LNCAP (cell line): Measurements from ENCODE around the gene ORM2.
"Not testable (repeated sequence)": the region's sequence is repeated elsewhere in the genome, so short reads cannot be mapped to it uniquely, and the experiment has no call there.

Experiments
- TF ChIP-seq, protein P1 (sequence below): fragments of 450-650 bp; IDR thresholded peaks from 2 replicates; pipeline ENCODE4 v1.5.1; 2017; ENCODE audit warnings: mild to moderate bottlenecking

ORM2 gene

DNA sequence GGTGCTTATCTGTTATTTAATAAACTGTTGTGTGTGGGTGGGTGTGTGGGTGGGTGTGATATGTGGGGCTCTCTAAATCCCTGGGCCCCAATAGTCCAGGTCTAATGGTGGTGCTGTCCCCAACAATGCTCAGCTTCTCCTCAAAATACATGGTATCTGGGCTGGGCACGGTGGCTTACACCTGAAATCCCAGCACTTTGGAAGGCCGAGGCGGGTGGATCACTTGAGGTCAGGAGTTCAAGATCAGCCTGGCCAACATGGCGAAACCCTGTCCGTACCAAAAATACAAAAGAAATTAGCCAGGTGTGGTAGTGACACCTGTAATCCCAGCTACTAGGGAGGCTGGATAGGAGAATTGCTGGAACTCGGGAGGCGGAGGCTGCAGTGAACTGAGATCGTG lies 11.3 kb upstream of the ORM2 start:
- TF ChIP-seq, protein P1, sequence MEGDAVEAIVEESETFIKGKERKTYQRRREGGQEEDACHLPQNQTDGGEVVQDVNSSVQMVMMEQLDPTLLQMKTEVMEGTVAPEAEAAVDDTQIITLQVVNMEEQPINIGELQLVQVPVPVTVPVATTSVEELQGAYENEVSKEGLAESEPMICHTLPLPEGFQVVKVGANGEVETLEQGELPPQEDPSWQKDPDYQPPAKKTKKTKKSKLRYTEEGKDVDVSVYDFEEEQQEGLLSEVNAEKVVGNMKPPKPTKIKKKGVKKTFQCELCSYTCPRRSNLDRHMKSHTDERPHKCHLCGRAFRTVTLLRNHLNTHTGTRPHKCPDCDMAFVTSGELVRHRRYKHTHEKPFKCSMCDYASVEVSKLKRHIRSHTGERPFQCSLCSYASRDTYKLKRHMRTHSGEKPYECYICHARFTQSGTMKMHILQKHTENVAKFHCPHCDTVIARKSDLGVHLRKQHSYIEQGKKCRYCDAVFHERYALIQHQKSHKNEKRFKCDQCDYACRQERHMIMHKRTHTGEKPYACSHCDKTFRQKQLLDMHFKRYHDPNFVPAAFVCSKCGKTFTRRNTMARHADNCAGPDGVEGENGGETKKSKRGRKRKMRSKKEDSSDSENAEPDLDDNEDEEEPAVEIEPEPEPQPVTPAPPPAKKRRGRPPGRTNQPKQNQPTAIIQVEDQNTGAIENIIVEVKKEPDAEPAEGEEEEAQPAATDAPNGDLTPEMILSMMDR = no peak

- TF ChIP-seq, protein P1 = no peak
These were observed 10.5 kb upstream of the ORM2 start for GRCh38 chr9:114319147-114319546.

GRCh38 chr9:114321759-114322158 lies 7.9 kb upstream of the ORM2 start:
- TF ChIP-seq, protein P1 = no peak

GRCh38 chr9:114322831-114323531 lies 6.7 kb upstream of the ORM2 start, which contains the start of gene ORM1:
TSS of gene ORM1 (plus strand) at chr9:114323098. CDS start at chr9:114323134, 36 bp downstream.
- TF ChIP-seq, protein P1 = not testable (repeated sequence)

- TF ChIP-seq, protein P1 = no peak
These were observed 5.2 kb upstream of the ORM2 start for GRCh38 chr9:114324492-114324891.

DNA sequence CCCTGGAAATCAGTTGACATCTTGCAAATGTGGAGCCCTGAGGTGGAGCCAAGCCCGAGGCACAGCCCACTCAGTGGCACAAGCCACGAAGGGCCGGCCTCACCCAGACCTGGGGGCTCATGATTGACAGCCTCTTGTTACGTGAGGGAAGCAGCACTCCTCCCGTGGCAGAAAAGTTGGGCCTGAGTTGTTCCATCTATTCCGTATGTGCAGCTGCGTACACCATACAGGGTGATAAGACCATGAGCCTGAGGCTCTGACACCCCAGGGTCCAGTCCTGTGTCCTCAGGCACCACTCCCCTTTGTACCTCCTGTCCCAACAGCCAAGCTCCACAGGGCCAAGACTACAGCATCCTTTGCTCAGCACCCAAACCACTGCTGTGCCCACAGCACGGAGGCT lies 1.9 kb upstream of the ORM2 start:
- TF ChIP-seq, protein P1 = no peak

DNA sequence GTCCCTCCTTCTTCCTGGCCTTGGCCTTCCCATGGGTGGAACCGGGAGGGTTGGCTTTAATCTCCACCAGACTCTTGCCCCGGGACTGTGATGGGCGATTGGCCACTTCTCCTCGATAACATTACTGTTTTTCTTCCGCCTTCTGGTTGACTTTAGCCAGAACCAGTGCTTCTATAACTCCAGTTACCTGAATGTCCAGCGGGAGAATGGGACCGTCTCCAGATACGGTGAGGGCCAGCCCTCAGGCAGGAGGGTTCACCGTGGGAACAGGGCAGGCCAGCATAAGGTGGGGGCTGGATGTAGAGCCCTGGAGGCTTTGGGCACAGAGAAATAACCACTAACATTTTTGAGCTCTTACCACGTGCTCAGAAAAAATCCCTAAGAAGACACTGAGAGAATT lies 967 bp downstream of the ORM2 start:
- TF ChIP-seq, protein P1 = no peak

DNA sequence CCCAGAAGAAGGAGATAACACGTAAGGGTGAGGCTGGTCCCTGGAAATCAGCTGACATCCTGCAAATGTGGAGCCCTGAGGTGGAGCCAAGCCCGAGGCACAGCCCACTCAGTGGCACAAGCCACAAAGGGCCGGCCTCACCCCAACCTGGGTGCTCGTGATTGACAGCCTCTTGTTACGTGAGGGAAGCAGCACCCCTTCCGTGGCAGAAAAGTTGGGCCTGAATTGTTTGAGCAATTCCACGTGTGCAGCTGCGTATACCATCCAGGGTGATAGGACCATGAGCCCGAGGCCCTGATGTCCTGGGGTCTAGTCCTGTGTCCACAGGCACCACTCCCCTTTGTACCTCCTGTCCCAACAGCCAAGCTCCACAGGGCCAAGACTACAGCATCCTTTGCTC lies 4.8 kb downstream of the ORM2 start:
- TF ChIP-seq, protein P1 = no peak
